K562 (cell line): ENCODE results near the gene NOM1.
A peak's percentile ranks its signal among the peaks of the same experiment; 100 is the strongest.

Experiments
- EP300 ChIP-seq: IDR thresholded peaks from 2 replicates; pipeline ENCODE4 v1.6.1; 2012; ENCODE audit warnings: low read length, improper control_type of control experiment
- FOXM1 ChIP-seq, 2 experiments: fragments of 450-650 bp in 1 of 2; sonication (generic) in 1 of 2; formaldehyde crosslinking in 1 of 2; IDR thresholded peaks; 2 replicates each; pipeline versions ENCODE4 v1.6.1 to v1.9.0; 2017 to 2022; ENCODE audit warnings: low read depth in 2 of 2, mild to moderate bottlenecking in 2 of 2, missing genetic modification reagents in 1 of 2, moderate library complexity in 1 of 2
- LEF1 ChIP-seq: fragments of 450-650 bp; IDR thresholded peaks from 2 replicates; pipeline ENCODE4 v1.6.1; 2016; ENCODE audit warnings: mild to moderate bottlenecking
- NFRKB ChIP-seq: fragments of 450-650 bp; IDR thresholded peaks from 2 replicates; pipeline ENCODE4 v1.6.1; 2016; ENCODE audit warnings: low read depth
- POLR2G ChIP-seq: fragments of 200-400 bp; formaldehyde crosslinking; IDR thresholded peaks from 2 replicates; pipeline ENCODE4 v1.6.1; 2017; ENCODE audit warnings: low read depth, mild to moderate bottlenecking, antibody characterized with exemption, low read length, moderate library complexity
- SIN3A ChIP-seq, 2 experiments: fragments of 150-350 bp in 1 of 2; IDR thresholded peaks; 2 replicates each; pipeline ENCODE4 v1.6.1; 2011 to 2016; ENCODE audit warnings: borderline replicate concordance in 2 of 2, low read depth in 2 of 2, low read length in 2 of 2, mild to moderate bottlenecking in 2 of 2, moderate library complexity in 2 of 2; ENCODE audit not compliant: control insufficient read depth in 1 of 2
- SPI1 ChIP-seq: IDR thresholded peaks from 2 replicates; pipeline ENCODE4 v1.6.1; 2011; ENCODE audit warnings: low read depth, low read length, control low read depth, borderline replicate concordance
- TGIF2 ChIP-seq: sonication (generic); formaldehyde crosslinking; IDR thresholded peaks from 2 replicates; pipeline ENCODE4 v1.8.1; 2022; ENCODE audit warnings: mild to moderate bottlenecking, missing genetic modification reagents, moderate library complexity
- ZBTB8A ChIP-seq: fragments of 450-650 bp; IDR thresholded peaks from 2 replicates; pipeline ENCODE4 v1.6.1; 2018; ENCODE audit warnings: mild to moderate bottlenecking, moderate library complexity; ENCODE audit not compliant: partially characterized antibody
- ZNF124 ChIP-seq: sonication (generic); formaldehyde crosslinking; IDR thresholded peaks from 2 replicates; pipeline ENCODE4 v1.8.1; 2022; ENCODE audit warnings: missing genetic modification reagents
- ZNF274 ChIP-seq: IDR thresholded peaks from 2 replicates; pipeline ENCODE4 v1.6.1; 2011; ENCODE audit warnings: low read depth, mild to moderate bottlenecking, low read length, moderate library complexity, borderline replicate concordance
- ZNF589 ChIP-seq: fragments of 200-800 bp; sonication (Bioruptor generic); IDR thresholded peaks from 2 replicates; pipeline ENCODE4 v1.6.1; 2016; ENCODE audit warnings: low read depth, missing genetic modification characterization, missing compliant biosample characterization
- ZNF699 ChIP-seq: fragments of 250-450 bp; sonication (Bioruptor Pico); IDR thresholded peaks from 2 replicates; pipeline ENCODE4 v1.8.0; 2021; ENCODE audit warnings: mild to moderate bottlenecking, moderate library complexity; ENCODE audit not compliant: insufficient replicate concordance
- TF ChIP-seq, protein P1 (sequence below): fragments of 250-450 bp; sonication (Bioruptor Pico); IDR thresholded peaks from 2 replicates; pipeline ENCODE4 v1.5.0; 2020; ENCODE audit warnings: mild to moderate bottlenecking, borderline replicate concordance

DNA sequence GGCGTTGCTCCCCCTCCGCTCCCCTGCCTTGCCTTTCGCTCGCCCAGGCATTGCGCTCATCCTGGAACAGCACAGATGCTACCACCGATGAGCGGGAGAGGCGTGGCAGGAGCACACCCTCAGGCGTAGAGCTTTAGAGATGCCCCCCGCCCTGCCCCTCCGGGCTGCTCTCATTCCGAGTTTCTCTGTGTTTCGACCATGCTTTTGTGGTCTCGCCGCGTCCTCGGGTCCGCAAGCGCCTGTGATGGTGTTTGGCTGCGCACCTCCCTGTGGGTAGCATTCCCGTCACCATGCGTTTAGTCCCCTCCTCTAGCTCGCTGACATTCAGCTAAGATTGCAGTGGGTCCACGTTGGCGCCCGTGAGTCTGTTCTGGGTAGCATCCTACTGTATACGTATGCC is 18.7 kb downstream of the NOM1 start:
- TF ChIP-seq ZBTB8A: no peak
- no peak for TF ChIP-seq SPI1
- no peak for TF ChIP-seq NFRKB
- TF ChIP-seq ZNF124 (CRISPR knock-in tag): no peak
- TF ChIP-seq, protein P1, sequence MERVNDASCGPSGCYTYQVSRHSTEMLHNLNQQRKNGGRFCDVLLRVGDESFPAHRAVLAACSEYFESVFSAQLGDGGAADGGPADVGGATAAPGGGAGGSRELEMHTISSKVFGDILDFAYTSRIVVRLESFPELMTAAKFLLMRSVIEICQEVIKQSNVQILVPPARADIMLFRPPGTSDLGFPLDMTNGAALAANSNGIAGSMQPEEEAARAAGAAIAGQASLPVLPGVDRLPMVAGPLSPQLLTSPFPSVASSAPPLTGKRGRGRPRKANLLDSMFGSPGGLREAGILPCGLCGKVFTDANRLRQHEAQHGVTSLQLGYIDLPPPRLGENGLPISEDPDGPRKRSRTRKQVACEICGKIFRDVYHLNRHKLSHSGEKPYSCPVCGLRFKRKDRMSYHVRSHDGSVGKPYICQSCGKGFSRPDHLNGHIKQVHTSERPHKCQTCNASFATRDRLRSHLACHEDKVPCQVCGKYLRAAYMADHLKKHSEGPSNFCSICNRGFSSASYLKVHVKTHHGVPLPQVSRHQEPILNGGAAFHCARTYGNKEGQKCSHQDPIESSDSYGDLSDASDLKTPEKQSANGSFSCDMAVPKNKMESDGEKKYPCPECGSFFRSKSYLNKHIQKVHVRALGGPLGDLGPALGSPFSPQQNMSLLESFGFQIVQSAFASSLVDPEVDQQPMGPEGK (CRISPR knock-in tag): no peak
- TF ChIP-seq TGIF2 (CRISPR knock-in tag): no peak
- TF ChIP-seq EP300: no peak
- no peak for TF ChIP-seq ZNF699 (CRISPR knock-in tag)
- TF ChIP-seq ZNF274: no peak
- TF ChIP-seq FOXM1 (IDR thresholded peaks at IDR 0.05; ENCODE audit: low read depth): no peak
- no peak for TF ChIP-seq FOXM1 (CRISPR knock-in tag; IDR thresholded peaks at IDR 0.05; ENCODE audit: low read depth)
- TF ChIP-seq POLR2G: peak; percentile 44; the same call in 1 of the 2 replicates
- TF ChIP-seq SIN3A (IDR thresholded peaks at IDR 0.05; ENCODE audit: borderline replicate concordance in 2 of 2, control insufficient read depth in 1 of 2, low read depth in 2 of 2, low read length in 2 of 2): no peak
- no peak for TF ChIP-seq ZNF589 (CRISPR knock-in tag)
- TF ChIP-seq LEF1: no peak
